ENCODE measurements around the gene CXCL13. TPM values are rescaled to one million over a fixed set of nuclear protein-coding genes. Genes with fewer than 3 reads are reported as not detected.
"Not testable (repeated sequence)": the region's sequence is repeated elsewhere in the genome, so short reads cannot be mapped to it uniquely, and the experiment has no call there.

CXCL13 gene
- polyA plus RNA-seq (2013) = not detected

GRCh38 chr4:77605210-77605902 is at the start of gene CXCL13:
Gene CXCL13 (plus strand): TSS chr4:77605820. CDS start chr4:77605866, 46 bp downstream.
- CTCF ChIA-PET = interaction anchor here (0.8 to 15.8 kb wide), 4 partner anchors 10 to 136 kb away, joined by 3 to 239 read pairs (median 10); no protein-coding TSS in a partner anchor
- H3K9me3 ChIP-seq (ENCODE audit: control extremely low read depth in 1 of 5, control insufficient read depth in 4 of 5, insufficient read depth in 2 of 5, low read depth in 1 of 5, low read length in 4 of 5) = no peaks in the 10 kb centered on the region

GRCh38 chr4:77560170-77560569 is 45.5 kb upstream of the CXCL13 start:
- CTCF ChIA-PET = no interaction called here
- H3K4me3 ChIP-seq (ENCODE audit: control insufficient read depth in 1 of 7, extremely low read depth in 1 of 7, insufficient read depth in 4 of 7, low read depth in 2 of 7, low read length in 6 of 7) = no peak overlapping the region
- H3K36me3 ChIP-seq (ENCODE audit: control insufficient read depth in 4 of 4, insufficient read depth in 4 of 4, low read length in 3 of 4) = no peaks in the 10 kb centered on the region
- H3K27ac ChIP-seq (ENCODE audit: insufficient read depth in 1 of 2, low read depth in 1 of 2, low read length in 2 of 2, poor library complexity in 1 of 2, severe bottlenecking in 2 of 2) = no peak overlapping the region
- H3K27me3 ChIP-seq (replicated peaks in 2 of 5; ENCODE audit: control insufficient read depth in 4 of 5, insufficient read depth in 5 of 5, low read length in 4 of 5) = no peaks in the 10 kb centered on the region
- peaks cover 0 to 10% (median 0%) of the 10 kb centered on the region in 5 experiments for H3K9me3 ChIP-seq (ENCODE audit: control extremely low read depth in 1 of 5, control insufficient read depth in 4 of 5, insufficient read depth in 2 of 5, low read depth in 1 of 5, low read length in 4 of 5)
- H3K4me1 ChIP-seq (ENCODE audit: control extremely low read depth in 1 of 4, control insufficient read depth in 4 of 4, insufficient read depth in 4 of 4, low read length in 3 of 4) = no peaks in the 10 kb centered on the region
- no peak for DNase-seq
- POLR2A ChIA-PET = no interaction called here
- 100% methylated on average over 1 of the region's 1 CpG for WGBS (ENCODE audit: insufficient coverage)

More at GRCh38 chr4:77605210-77605902, at the start of gene CXCL13:
- Histone ChIP-seq H3K36me3 (ENCODE audit: control insufficient read depth in 4 of 4, insufficient read depth in 4 of 4, low read length in 3 of 4) (no peaks in the 10 kb centered on the region), H3K4me3 (ENCODE audit: control insufficient read depth in 1 of 7, extremely low read depth in 1 of 7, insufficient read depth in 4 of 7, low read depth in 2 of 7, low read length in 6 of 7) (no peak within 1 kb of the TSS), H3K27ac (ENCODE audit: insufficient read depth in 1 of 2, low read depth in 1 of 2, low read length in 2 of 2, poor library complexity in 1 of 2, severe bottlenecking in 2 of 2) (no peak within 1 kb of the TSS), H3K4me1 (ENCODE audit: control extremely low read depth in 1 of 4, control insufficient read depth in 4 of 4, insufficient read depth in 4 of 4, low read length in 3 of 4) (no peaks in the 10 kb centered on the region), H3K27me3 (replicated peaks in 2 of 5; ENCODE audit: control insufficient read depth in 4 of 5, insufficient read depth in 5 of 5, low read length in 4 of 5) (peaks cover 0 to 2% (median 0%) of the 10 kb centered on the region in 5 experiments)
- POLR2A ChIA-PET = no interaction called here
- DNase-seq = no peak
- WGBS (ENCODE audit: insufficient coverage) = 100% methylated on average over 6 of the region's 8 CpGs

GRCh38 chr4:77561720-77562119 is 43.9 kb upstream of the CXCL13 start:
- 97% methylated on average over 4 of the region's 12 CpGs for WGBS (ENCODE audit: insufficient coverage)

GRCh38 chr4:77564231-77564630 is 41.4 kb upstream of the CXCL13 start:
- H3K27ac ChIP-seq (ENCODE audit: insufficient read depth in 1 of 2, low read depth in 1 of 2, low read length in 2 of 2, poor library complexity in 1 of 2, severe bottlenecking in 2 of 2) = no peak overlapping the region
- ChIA-PET CTCF (no interaction called here), POLR2A (no interaction called here)
- 90% methylated on average over 2 of the region's 2 CpGs for WGBS (ENCODE audit: insufficient coverage)
- H3K27me3 ChIP-seq (replicated peaks in 2 of 5; ENCODE audit: control insufficient read depth in 4 of 5, insufficient read depth in 5 of 5, low read length in 4 of 5) = no peaks in the 10 kb centered on the region
- no peak for DNase-seq
- no peak overlapping the region for H3K4me3 ChIP-seq (ENCODE audit: control insufficient read depth in 1 of 7, extremely low read depth in 1 of 7, insufficient read depth in 4 of 7, low read depth in 2 of 7, low read length in 6 of 7)
- no peaks in the 10 kb centered on the region for H3K4me1 ChIP-seq (ENCODE audit: control extremely low read depth in 1 of 4, control insufficient read depth in 4 of 4, insufficient read depth in 4 of 4, low read length in 3 of 4)
- H3K9me3 ChIP-seq (ENCODE audit: control extremely low read depth in 1 of 5, control insufficient read depth in 4 of 5, insufficient read depth in 2 of 5, low read depth in 1 of 5, low read length in 4 of 5) = peaks cover 0 to 3% (median 2%) of the 10 kb centered on the region in 5 experiments
- H3K36me3 ChIP-seq (ENCODE audit: control insufficient read depth in 4 of 4, insufficient read depth in 4 of 4, low read length in 3 of 4) = no peaks in the 10 kb centered on the region

More at GRCh38 chr4:77561720-77562119, 43.9 kb upstream of the CXCL13 start:
- H3K9me3 ChIP-seq (ENCODE audit: control extremely low read depth in 1 of 5, control insufficient read depth in 4 of 5, insufficient read depth in 2 of 5, low read depth in 1 of 5, low read length in 4 of 5); H3K27me3 ChIP-seq (replicated peaks in 2 of 5; ENCODE audit: control insufficient read depth in 4 of 5, insufficient read depth in 5 of 5, low read length in 4 of 5); DNase-seq; H3K27ac ChIP-seq (ENCODE audit: insufficient read depth in 1 of 2, low read depth in 1 of 2, low read length in 2 of 2, poor library complexity in 1 of 2, severe bottlenecking in 2 of 2); POLR2A ChIA-PET; H3K4me3 ChIP-seq (ENCODE audit: control insufficient read depth in 1 of 7, extremely low read depth in 1 of 7, insufficient read depth in 4 of 7, low read depth in 2 of 7, low read length in 6 of 7); H3K4me1 ChIP-seq (ENCODE audit: control extremely low read depth in 1 of 4, control insufficient read depth in 4 of 4, insufficient read depth in 4 of 4, low read length in 3 of 4); H3K36me3 ChIP-seq (ENCODE audit: control insufficient read depth in 4 of 4, insufficient read depth in 4 of 4, low read length in 3 of 4): not testable (repeated sequence)
- CTCF ChIA-PET = interaction anchor here (1.5 kb wide), 1 partner anchor 96 kb away, joined by 6 read pairs; no protein-coding TSS in a partner anchor

- H3K27me3 ChIP-seq (replicated peaks in 2 of 5; ENCODE audit: control insufficient read depth in 4 of 5, insufficient read depth in 5 of 5, low read length in 4 of 5) = no peaks in the 10 kb centered on the region
- H3K4me1 ChIP-seq (ENCODE audit: control extremely low read depth in 1 of 4, control insufficient read depth in 4 of 4, insufficient read depth in 4 of 4, low read length in 3 of 4) = no peaks in the 10 kb centered on the region
- DNase-seq = no peak
- H3K4me3 ChIP-seq (ENCODE audit: control insufficient read depth in 1 of 7, extremely low read depth in 1 of 7, insufficient read depth in 4 of 7, low read depth in 2 of 7, low read length in 6 of 7) = no peak overlapping the region
- POLR2A ChIA-PET = no interaction called here
- 83% methylated on average over 1 of the region's 3 CpGs for WGBS (ENCODE audit: insufficient coverage)
- CTCF ChIA-PET = no interaction called here
- H3K36me3 ChIP-seq (ENCODE audit: control insufficient read depth in 4 of 4, insufficient read depth in 4 of 4, low read length in 3 of 4) = no peaks in the 10 kb centered on the region
- peaks cover 0 to 3% (median 2%) of the 10 kb centered on the region in 5 experiments for H3K9me3 ChIP-seq (ENCODE audit: control extremely low read depth in 1 of 5, control insufficient read depth in 4 of 5, insufficient read depth in 2 of 5, low read depth in 1 of 5, low read length in 4 of 5)
- no peak overlapping the region for H3K27ac ChIP-seq (ENCODE audit: insufficient read depth in 1 of 2, low read depth in 1 of 2, low read length in 2 of 2, poor library complexity in 1 of 2, severe bottlenecking in 2 of 2)
Observed at GRCh38 chr4:77566148-77566547, 39.5 kb upstream of the CXCL13 start.

GRCh38 chr4:77567549-77567948 is 38.1 kb upstream of the CXCL13 start:
- no peaks in the 10 kb centered on the region for H3K27me3 ChIP-seq (replicated peaks in 2 of 5; ENCODE audit: control insufficient read depth in 4 of 5, insufficient read depth in 5 of 5, low read length in 4 of 5)
- H3K27ac ChIP-seq (ENCODE audit: insufficient read depth in 1 of 2, low read depth in 1 of 2, low read length in 2 of 2, poor library complexity in 1 of 2, severe bottlenecking in 2 of 2) = no peak overlapping the region
- CTCF ChIA-PET = no interaction called here
- no peaks in the 10 kb centered on the region for H3K4me1 ChIP-seq (ENCODE audit: control extremely low read depth in 1 of 4, control insufficient read depth in 4 of 4, insufficient read depth in 4 of 4, low read length in 3 of 4)
- H3K36me3 ChIP-seq (ENCODE audit: control insufficient read depth in 4 of 4, insufficient read depth in 4 of 4, low read length in 3 of 4) = no peaks in the 10 kb centered on the region
- POLR2A ChIA-PET = no interaction called here
- DNase-seq = no peak
- peaks cover 0 to 3% (median 0%) of the 10 kb centered on the region in 5 experiments for H3K9me3 ChIP-seq (ENCODE audit: control extremely low read depth in 1 of 5, control insufficient read depth in 4 of 5, insufficient read depth in 2 of 5, low read depth in 1 of 5, low read length in 4 of 5)
- no peak overlapping the region for H3K4me3 ChIP-seq (ENCODE audit: control insufficient read depth in 1 of 7, extremely low read depth in 1 of 7, insufficient read depth in 4 of 7, low read depth in 2 of 7, low read length in 6 of 7)

GRCh38 chr4:77570508-77571214 is 35.0 kb upstream of the CXCL13 start:
- 98% methylated on average over 19 of the region's 32 CpGs for WGBS (ENCODE audit: insufficient coverage)
- H3K27me3 ChIP-seq (replicated peaks in 2 of 5; ENCODE audit: control insufficient read depth in 4 of 5, insufficient read depth in 5 of 5, low read length in 4 of 5) = not testable (repeated sequence)

More at GRCh38 chr4:77570508-77571214, 35.0 kb upstream of the CXCL13 start:
- H3K9me3 ChIP-seq (ENCODE audit: control extremely low read depth in 1 of 5, control insufficient read depth in 4 of 5, insufficient read depth in 2 of 5, low read depth in 1 of 5, low read length in 4 of 5); H3K4me1 ChIP-seq (ENCODE audit: control extremely low read depth in 1 of 4, control insufficient read depth in 4 of 4, insufficient read depth in 4 of 4, low read length in 3 of 4); H3K4me3 ChIP-seq (ENCODE audit: control insufficient read depth in 1 of 7, extremely low read depth in 1 of 7, insufficient read depth in 4 of 7, low read depth in 2 of 7, low read length in 6 of 7); H3K27ac ChIP-seq (ENCODE audit: insufficient read depth in 1 of 2, low read depth in 1 of 2, low read length in 2 of 2, poor library complexity in 1 of 2, severe bottlenecking in 2 of 2); H3K36me3 ChIP-seq (ENCODE audit: control insufficient read depth in 4 of 4, insufficient read depth in 4 of 4, low read length in 3 of 4); DNase-seq; CTCF ChIA-PET: not testable (repeated sequence)
- POLR2A ChIA-PET = interaction anchor here (0.7 kb wide), 1 partner anchor 61 kb away, joined by 3 read pairs; no protein-coding TSS in a partner anchor
